ENCODE results near the gene KIF6. TPM values are rescaled to one million over a fixed set of nuclear protein-coding genes. Genes with fewer than 3 reads are reported as not detected.

KIF6 gene
- total and polyA plus RNA-seq, 2 of the 8 experiments (the other 6 are each of a cell fraction or from before 2014, with no cell fraction given): 0.53 to 0.65 TPM

GRCh38 chr6:39599341-39599740 lies 125.9 kb downstream of the KIF6 start:
- Histone ChIP-seq H2AK5ac (ENCODE audit: low read depth, low read length) (no peak overlapping the region), H3K18ac (ENCODE audit: extremely low read depth, low read length) (no peak overlapping the region), H3K4ac (replicated peaks; ENCODE audit: insufficient read length, low read depth, low read length) (no peak overlapping the region), H4K5ac (ENCODE audit: insufficient read length, low read depth, low read length) (no peak overlapping the region), H3K23me2 (ENCODE audit: low read depth, low read length) (no peaks in the 10 kb centered on the region), H2BK12ac (ENCODE audit: low read depth, low read length) (no peak overlapping the region), H3K27ac (ENCODE audit: low read depth, low read length) (no peak overlapping the region), H3K14ac (ENCODE audit: insufficient read length) (no peak overlapping the region), H3K56ac (replicated peaks; ENCODE audit: insufficient read length, low read depth, low read length) (no peak overlapping the region), H4K20me1 (replicated peaks in 1 of 2; ENCODE audit: control insufficient read depth in 1 of 2, insufficient read depth in 2 of 2, low read length in 2 of 2) (no peaks in the 10 kb centered on the region), H3K4me3 (ENCODE audit: extremely low read depth in 1 of 4, insufficient read depth in 2 of 4, low read depth in 3 of 4, low read length in 4 of 4) (no peak overlapping the region), H3K79me1 (ENCODE audit: low read depth, low read length) (no peaks in the 10 kb centered on the region), H2BK5ac (ENCODE audit: low read depth, low read length) (no peak overlapping the region), H2BK20ac (ENCODE audit: low read length) (no peak overlapping the region), H3K9me3 (ENCODE audit: insufficient read depth in 2 of 2, low read depth in 1 of 2, low read length in 1 of 2) (no peaks in the 10 kb centered on the region), H3K23ac (ENCODE audit: insufficient read length) (no peak overlapping the region), H2AFZ (ENCODE audit: low read length) (no peak overlapping the region), H3K4me2 (ENCODE audit: insufficient read depth in 1 of 2, low read depth in 2 of 2, low read length in 2 of 2) (no peak overlapping the region), H2BK15ac (ENCODE audit: low read length) (no peak overlapping the region), H3K9ac (replicated peaks in 1 of 4; ENCODE audit: extremely low read depth in 1 of 4, low read depth in 3 of 4, low read length in 3 of 4) (no peak overlapping the region), H3K36me3 (ENCODE audit: control insufficient read depth in 2 of 4, insufficient read depth in 4 of 4, low read length in 3 of 4) (no peaks in the 10 kb centered on the region), H3K79me2 (ENCODE audit: control insufficient read depth in 1 of 2, insufficient read depth in 2 of 2, low read length in 2 of 2) (no peaks in the 10 kb centered on the region), H2BK120ac (replicated peaks; ENCODE audit: low read depth, low read length) (no peak overlapping the region), H4K91ac (replicated peaks; ENCODE audit: insufficient read length, low read length) (no peak overlapping the region), H3K4me1 (replicated peaks in 1 of 4; ENCODE audit: control insufficient read depth in 3 of 4, insufficient read depth in 4 of 4, low read length in 3 of 4) (no peaks in the 10 kb centered on the region), H3K27me3 (replicated peaks in 1 of 4; ENCODE audit: control insufficient read depth in 3 of 4, extremely low read depth in 1 of 4, insufficient read depth in 3 of 4, low read length in 3 of 4) (no peaks in the 10 kb centered on the region), H4K8ac (ENCODE audit: extremely low read depth, insufficient read depth, low read length) (no peak overlapping the region)
- WGBS, 2 experiments (ENCODE audit: extremely low coverage in 1 of 2, insufficient coverage in 1 of 2, insufficient read length in 1 of 2, insufficient replicate concordance in 2 of 2, low coverage in 1 of 2, low lambda C conversion rate in 2 of 2, missing lambda C conversion rate in 1 of 2): 90% methylated on average over 2 of the region's 2 CpGs; no CpG with 5 or more reads in 1 of the 2 experiments
- FAIRE-seq (no peak), DNase-seq (ENCODE audit: low read depth in 1 of 2, low spot score in 2 of 2) (no peak)
- ChIA-PET POLR2A (ENCODE audit: partially characterized antibody) (no interaction called here), CTCF (ENCODE audit: partially characterized antibody) (no interaction called here)
- no peak for TF ChIP-seq POU5F1 (IDR thresholded peaks at IDR 0.05; ENCODE audit: low read depth, low read length)
- no peak for TF ChIP-seq SP4 (IDR thresholded peaks at IDR 0.05; ENCODE audit: low read length)
- TF ChIP-seq SIN3A (conservative IDR thresholded peaks at IDR 0.05 in 1 of 2, IDR thresholded peaks at IDR 0.05 in 1 of 2; ENCODE audit: low read depth in 1 of 2, low read length in 2 of 2): no peak
- no peak for TF ChIP-seq SRF (IDR thresholded peaks at IDR 0.05; ENCODE audit: low read depth, low read length)
- TF ChIP-seq KDM4A (IDR thresholded peaks at IDR 0.05; ENCODE audit: low read depth, low read length, severe bottlenecking): no peak
- no peak for TF ChIP-seq YY1 (IDR thresholded peaks at IDR 0.05; ENCODE audit: low read depth, low read length)
- no peak for TF ChIP-seq EGR1 (IDR thresholded peaks at IDR 0.05; ENCODE audit: borderline replicate concordance, low read depth, low read length)
- no peak for TF ChIP-seq CHD1 (IDR thresholded peaks at IDR 0.05; ENCODE audit: low read depth, low read length)
- no peak for TF ChIP-seq CHD2 (IDR thresholded peaks at IDR 0.05; ENCODE audit: low read length)
- TF ChIP-seq RFX5 (IDR thresholded peaks at IDR 0.05; ENCODE audit: borderline replicate concordance, low read depth, low read length): no peak

Measured in H1 (cell line).